HG03565 (cell line): ENCODE results near the gene VWF.
A peak's percentile ranks its signal among the peaks of the same experiment; 100 is the strongest.
"Not testable (repeated sequence)": the region's sequence is repeated elsewhere in the genome, so short reads cannot be mapped to it uniquely, and the experiment has no call there.

ENCODE experiments used
- ATAC-seq: cut with Tn5 transposase; IDR thresholded peaks from one replicate; pipeline ENCODE4 v1.9.1; 2021; ENCODE audit warnings: mild to moderate bottlenecking, moderate library complexity; ENCODE audit not compliant: unreplicated experiment

Gene VWF

DNA sequence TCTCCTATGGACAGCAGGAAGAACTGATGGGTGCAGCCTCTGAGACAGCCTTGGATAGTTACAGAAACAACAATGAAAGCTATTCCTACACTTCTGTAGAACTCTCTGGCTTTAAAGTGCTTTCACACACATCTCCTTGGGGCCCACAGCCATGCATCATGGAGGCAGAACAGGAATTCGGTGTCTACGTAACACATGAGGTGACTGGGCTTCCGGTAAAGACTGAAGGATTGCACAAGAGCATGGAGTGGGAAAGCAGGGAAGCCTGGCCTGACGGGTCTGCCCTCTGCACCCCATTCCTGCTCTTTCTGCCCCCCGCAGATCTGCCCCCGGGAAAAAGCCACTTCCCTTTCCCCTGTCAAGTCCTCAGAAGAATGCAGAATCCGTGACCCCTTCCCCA, 82.6 kb downstream of the VWF start:
- no peak for ATAC-seq

GRCh38 chr12:6040815-6041214, 83.7 kb downstream of the VWF start:
- no peak for ATAC-seq

DNA sequence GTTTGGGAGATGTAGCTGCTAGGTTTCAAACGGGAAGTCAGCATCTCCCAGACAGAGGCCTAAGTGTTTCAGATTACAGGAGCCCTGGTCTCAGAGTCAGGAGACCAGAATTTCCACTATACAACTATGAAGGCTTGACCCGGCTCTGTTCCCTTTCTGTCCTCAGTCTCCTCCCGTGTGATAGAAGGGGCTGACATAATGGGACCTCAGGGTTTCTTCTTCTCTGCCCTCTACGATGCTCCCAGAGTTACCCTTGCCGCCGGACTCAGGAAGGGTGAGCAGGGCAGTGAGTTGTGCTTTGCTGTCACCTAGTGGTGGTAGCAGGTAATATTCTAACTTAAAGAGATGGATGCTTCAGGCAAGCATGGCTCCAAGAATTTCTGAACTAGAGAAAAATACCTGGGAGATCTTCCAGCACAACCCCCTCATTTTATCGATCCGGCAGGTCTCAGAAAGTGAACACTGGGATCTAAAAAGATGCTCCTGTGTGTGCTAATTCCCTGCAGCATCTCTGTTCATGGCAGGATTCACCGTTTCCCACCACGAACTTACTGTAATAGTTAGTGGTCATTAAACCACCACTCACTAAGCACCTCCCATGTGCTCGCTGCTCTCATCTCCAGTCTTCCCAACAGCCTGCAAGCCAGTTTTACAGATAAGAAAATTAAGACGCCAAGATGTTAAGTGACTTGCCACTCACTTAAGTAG, 84.4 kb downstream of the VWF start:
- ATAC-seq, result peak; percentile 46

DNA sequence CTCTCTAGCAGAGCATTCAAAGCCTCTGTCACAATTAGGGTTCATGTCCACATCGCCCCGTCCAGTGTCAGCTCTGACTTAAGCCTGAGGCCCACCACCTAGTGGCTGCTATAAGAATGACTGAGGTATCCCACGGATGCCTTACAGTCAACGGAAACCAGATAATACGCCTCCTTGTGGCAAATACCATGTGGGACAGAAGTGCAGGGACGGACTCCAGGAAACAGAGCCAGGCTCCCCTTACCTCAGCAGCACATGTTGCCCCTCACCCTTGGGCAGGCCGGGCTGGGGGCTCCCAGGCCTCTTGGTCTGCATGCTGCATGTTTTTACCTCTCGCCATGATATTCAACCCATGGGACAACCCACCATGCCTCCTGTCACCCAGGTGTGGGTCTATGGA, 86.3 kb downstream of the VWF start:
- peak; percentile 57 for ATAC-seq

GRCh38 chr12:6037459-6037858, 87.0 kb downstream of the VWF start:
- ATAC-seq, result no peak

GRCh38 chr12:6036509-6036908, 88.0 kb downstream of the VWF start:
- no peak for ATAC-seq

- no peak for ATAC-seq
Observed at GRCh38 chr12:6034596-6034995, 89.9 kb downstream of the VWF start.

DNA sequence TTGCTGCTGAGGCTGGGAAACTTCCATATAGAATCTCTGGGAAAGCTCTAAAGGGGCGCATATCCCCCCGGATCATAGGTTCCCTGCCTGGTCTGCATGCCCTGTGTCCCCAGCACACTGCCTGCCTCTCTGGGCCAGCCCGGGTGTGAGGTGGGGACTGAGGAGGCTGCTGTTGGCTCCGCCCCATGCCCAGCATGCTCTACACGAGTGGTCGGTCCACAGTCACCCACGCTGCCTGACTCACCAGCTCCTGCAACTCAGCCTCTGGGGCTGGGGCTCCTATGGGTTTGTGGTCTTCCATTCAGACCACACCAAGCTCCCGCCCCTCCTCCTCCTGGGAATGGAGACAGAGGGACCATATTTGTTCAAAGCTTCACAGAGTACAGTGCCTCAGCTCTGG, 90.9 kb downstream of the VWF start:
- no peak for ATAC-seq

DNA sequence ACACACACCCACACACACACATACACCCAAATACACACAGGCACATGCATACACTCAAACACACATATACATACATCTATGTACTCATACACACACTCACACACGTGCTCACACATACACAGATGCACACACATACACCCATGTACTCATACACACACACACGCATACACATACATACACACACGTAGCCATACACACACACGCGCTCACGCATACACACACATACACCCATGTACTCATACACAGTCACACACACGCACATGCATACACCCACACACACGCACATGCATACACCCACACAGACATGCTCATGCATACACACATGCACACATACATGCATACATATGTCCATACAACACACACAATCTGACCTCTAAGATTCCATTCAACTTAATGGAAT, 91.7 kb downstream of the VWF start:
- no peak for ATAC-seq

DNA sequence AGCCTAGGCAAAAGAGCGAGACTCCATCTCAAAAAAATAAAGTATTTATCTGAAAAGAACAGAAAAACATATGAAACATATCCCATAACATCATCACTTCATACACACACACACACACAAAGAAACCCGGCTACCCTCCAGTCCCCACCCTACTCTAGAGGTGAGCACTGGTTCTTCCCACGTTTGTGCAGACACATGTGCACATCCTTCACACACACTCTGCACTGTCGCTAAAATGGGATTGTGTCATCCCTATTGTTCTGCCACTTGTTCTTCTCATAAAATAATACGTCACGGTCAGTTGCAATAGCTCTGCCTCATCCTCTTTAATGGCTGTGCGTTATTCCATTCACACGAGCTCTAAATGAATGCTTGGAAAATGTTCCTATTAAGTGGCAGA, 93.5 kb downstream of the VWF start:
- ATAC-seq, result no peak

DNA sequence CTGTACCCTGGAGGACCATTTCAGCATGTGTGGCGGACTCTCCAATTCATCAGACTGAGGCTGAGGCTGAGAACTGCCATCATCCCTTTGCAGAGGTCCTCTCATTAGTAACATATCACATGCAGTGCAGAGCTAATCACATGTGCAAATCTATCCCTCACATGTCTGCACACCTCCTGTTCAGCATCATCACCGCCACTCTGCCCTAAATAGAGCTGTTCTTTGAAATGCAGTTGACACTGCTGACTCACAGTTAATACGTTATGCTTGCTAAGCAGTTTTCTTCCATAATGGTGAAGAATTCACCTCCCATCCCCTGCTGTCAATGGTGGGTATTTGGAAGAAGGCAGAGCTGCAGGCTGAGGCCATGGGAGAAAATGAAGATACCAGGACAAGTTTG, 94.4 kb downstream of the VWF start:
- ATAC-seq, result no peak

DNA sequence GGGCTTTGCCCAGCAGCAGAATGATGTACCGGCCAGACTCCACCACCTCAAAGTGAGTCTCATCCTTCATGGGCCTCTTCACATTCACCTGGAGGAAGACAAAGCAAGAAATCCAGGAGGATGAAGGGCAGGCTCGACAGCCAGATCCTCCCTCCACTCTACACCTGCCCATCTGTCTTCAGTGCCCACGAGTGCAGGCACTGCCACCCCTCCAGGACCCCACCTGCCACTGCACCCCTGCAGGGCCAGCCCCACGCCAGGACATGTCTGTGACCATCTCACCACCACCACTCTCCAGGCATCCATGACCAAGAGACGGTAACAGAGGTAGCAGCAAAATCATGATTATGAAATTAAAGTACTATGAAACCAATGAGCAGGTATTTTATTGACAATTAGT, 95.1 kb downstream of the VWF start:
- ATAC-seq, result no peak

DNA sequence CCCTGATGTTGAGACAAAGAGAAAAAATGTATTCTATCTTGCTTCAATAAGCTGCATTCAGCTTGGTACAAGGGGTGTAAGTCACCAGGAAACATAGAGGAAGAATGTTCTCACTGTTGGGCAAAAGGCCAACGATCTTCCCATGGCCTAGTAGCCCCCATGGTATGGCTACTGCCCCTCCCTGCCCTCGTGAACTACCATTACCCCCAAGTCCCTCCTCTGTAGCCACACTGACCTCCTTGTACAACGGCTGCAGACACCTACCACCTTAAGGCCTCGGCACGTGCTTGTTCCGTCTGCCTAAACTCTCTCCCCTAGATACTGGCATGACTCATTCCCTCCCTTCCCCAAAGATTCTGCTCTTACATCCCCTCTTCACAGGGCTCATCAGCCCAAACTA, 97.5 kb downstream of the VWF start:
- ATAC-seq, result no peak

DNA sequence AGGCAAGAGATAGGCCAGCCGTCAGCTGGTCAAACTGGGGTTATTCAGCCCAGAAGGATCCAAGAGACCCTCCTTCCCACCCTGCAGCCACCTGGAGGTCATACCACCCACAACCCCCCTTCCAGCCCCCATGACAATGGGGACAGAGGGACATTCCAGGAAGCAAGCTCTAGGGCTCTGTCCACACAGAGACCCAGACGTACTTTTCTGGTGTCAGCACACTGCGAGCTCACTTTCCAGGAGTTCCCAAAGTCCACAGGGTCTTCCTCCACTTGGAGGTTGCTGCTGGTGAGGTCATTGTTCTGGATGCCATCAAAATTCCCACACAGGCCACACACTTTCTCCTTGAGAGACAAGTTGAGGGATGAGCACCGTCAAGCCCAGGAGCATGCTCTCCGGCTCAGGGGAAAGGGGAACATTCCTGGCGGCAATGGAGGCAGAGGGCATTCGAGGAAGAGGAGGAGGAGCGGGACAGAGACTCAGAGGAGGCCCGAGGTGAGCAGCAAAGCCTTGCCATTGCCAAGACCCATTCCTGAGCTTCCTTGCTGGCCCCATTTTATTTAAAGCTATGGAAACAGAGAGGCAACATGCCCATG, 98.7 kb downstream of the VWF start:
- not testable (repeated sequence) for ATAC-seq

DNA sequence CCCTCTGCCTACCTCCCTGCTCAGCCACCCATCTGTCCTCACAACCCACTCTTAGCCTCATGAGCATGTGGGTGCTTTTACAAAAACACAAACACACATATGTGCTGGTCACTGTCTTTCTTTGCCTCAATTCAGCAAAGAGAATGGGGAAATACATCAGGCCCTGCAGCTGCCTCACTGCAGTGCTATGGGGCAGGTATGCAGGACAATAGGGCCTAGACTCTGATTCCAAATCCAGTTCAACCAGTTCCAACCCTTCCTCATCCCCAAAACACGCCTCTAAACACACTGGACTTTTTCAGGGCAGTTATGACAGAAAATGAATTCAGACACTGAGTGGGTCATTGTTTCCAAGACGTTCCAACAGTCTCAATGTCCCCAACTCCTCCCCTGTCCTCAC, 100.4 kb downstream of the VWF start:
- ATAC-seq, result not testable (repeated sequence)

DNA sequence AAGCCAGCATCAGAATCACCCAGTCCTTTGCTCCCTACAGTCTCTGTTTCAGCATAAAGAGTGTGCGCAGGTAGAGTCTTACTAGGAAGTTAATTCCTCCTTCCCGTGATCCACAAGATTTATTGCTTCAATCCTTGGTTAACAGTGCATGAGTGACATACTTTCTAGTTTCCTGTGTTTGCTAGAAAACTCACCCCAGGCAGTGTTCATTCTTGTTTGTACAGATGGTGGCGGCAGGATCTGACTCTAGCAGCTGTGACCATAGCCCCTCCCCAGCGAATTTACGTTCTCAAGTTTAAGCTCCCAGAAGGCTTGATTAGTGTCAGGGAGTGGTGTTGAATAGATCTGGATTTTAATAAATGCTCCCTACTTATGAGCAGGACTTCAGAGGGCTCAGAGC, 103.5 kb downstream of the VWF start:
- ATAC-seq, result no peak

- not testable (repeated sequence) for ATAC-seq
Observed at GRCh38 chr12:6020511-6020910, 104.0 kb downstream of the VWF start.

DNA sequence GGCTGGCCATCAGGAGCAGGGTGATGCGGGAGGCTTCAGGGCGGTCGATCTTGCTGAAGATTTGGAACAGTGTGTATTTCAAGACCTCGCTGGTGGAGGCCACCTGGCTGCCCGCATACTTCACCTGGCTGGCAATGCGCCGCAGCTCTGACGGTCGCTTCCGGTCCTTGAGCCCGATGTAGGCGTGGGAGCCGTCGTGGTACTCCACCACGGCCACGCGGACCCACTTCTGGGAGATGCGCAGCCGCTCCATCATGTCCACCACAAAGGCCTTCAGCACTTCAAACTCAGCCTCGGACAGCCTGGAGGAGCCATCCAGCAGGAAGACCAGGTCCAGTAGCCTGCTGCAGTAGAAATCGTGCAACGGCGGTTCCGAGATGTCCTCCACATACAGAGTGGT, 105.2 kb downstream of the VWF start:
- ATAC-seq, result not testable (repeated sequence)

GRCh38 chr12:6018265-6018664, 106.2 kb downstream of the VWF start:
- ATAC-seq, result no peak

DNA sequence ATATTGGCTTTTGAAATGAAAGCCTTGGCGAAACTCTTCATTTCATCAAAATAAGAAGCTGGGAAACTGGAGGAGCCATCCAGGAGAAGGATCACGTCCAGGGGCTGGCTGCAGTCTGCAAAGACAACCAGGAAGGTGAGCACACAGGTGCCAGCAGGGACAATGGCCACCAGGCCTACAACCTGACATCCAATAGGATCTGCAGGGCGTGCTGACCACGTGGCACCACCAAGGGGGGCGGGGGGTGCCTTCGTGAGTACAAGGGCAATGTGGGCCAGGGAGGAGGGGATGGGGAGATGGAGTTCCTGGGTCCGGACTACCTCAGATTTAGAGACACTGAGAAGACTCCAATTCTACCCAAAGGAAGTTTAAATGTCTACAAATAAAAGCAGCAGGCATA, 107.7 kb downstream of the VWF start:
- ATAC-seq, result no peak

DNA sequence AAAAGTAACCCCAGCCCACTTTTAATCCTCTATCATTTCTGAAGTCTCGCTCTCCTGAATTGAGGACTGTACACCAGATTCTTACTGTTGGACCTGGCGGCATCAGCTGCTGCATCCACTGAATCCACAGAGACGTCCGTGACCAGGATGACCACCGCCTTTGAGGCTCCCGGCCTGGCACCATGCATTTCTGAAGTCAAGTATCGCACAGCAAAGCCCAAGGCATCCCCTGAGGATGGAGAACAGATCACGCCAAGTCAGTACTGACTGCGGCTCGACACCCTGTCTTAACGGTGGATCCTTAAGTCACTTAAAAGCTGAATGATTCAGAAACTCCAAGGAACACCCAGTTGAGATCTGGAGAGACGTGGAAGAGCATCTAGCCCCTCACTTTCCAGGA, 108.5 kb downstream of the VWF start:
- not testable (repeated sequence) for ATAC-seq

DNA sequence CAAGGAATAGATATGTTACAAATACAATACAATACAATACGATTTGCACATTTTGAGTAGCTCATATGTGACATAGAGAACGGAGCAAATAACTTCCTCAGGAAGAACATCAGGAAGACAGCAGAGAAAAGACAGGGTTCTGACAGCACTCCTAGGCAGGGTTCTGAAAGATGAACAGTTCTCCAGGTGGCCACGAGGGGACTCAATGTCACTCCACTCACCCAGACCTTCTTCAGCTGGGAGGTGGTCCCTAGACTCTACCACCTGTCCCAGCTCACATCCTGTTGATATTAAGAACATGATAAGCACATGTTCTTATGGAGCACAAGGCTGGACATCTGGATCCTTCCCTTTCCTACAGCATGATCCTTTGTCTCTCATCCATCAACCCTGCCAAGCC, 109.2 kb downstream of the VWF start:
- not testable (repeated sequence) for ATAC-seq
